ENCODE results near the gene PRRT1.

DNA sequence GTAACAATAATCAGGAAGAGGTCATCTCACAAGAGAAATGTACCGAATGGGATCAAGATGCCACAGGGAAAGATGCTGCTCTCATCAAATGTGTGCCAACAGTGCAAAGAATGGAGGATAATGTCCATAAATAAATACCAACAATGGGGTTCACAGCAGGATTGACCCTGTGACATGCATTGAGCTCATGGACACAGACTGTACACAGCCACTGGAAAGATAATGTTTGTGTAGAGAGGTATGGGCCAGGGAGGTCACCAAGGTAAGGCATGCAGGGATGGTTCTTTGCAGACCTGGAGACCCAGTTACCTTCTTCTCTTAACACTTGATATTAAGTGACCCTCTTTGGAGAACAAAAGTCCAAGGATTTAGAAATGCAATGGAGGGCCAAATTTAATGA lies 22.7 kb upstream of the PRRT1 start:
- TF ChIP-seq EP300 (IDR thresholded peaks at IDR 0.05) (no peak), POLR2A (IDR thresholded peaks at IDR 0.05) (no peak), POLR2AphosphoS5 (IDR thresholded peaks at IDR 0.05) (no peak)
- TF ChIP-seq, protein P1, sequence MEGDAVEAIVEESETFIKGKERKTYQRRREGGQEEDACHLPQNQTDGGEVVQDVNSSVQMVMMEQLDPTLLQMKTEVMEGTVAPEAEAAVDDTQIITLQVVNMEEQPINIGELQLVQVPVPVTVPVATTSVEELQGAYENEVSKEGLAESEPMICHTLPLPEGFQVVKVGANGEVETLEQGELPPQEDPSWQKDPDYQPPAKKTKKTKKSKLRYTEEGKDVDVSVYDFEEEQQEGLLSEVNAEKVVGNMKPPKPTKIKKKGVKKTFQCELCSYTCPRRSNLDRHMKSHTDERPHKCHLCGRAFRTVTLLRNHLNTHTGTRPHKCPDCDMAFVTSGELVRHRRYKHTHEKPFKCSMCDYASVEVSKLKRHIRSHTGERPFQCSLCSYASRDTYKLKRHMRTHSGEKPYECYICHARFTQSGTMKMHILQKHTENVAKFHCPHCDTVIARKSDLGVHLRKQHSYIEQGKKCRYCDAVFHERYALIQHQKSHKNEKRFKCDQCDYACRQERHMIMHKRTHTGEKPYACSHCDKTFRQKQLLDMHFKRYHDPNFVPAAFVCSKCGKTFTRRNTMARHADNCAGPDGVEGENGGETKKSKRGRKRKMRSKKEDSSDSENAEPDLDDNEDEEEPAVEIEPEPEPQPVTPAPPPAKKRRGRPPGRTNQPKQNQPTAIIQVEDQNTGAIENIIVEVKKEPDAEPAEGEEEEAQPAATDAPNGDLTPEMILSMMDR (IDR thresholded peaks at IDR 0.05) = no peak
